GM21526 (cell line): ENCODE results near the gene NTM.

Experiments
- ATAC-seq: cut with Tn5 transposase; IDR thresholded peaks from one replicate; pipeline ENCODE4 v1.9.1; 2021; ENCODE audit warnings: moderate library complexity; ENCODE audit not compliant: unreplicated experiment, low FRiP score

The NTM gene

GRCh38 chr11:131796089-131796488 lies 425.7 kb downstream of the NTM start:
- ATAC-seq, result no peak

- no peak for ATAC-seq
Measured at GRCh38 chr11:131796541-131796940, 426.1 kb downstream of the NTM start.

GRCh38 chr11:131800452-131800851 lies 430.0 kb downstream of the NTM start:
- ATAC-seq, result no peak

- no peak for ATAC-seq
Measured at GRCh38 chr11:131802440-131803115, 432.2 kb downstream of the NTM start.

GRCh38 chr11:131807876-131808275 lies 437.5 kb downstream of the NTM start:
- ATAC-seq, result no peak

- no peak for ATAC-seq
Measured at GRCh38 chr11:131808470-131808869, 438.1 kb downstream of the NTM start.

- no peak for ATAC-seq
Measured at GRCh38 chr11:131809203-131809918, 438.9 kb downstream of the NTM start.

GRCh38 chr11:131810541-131810940 lies 440.1 kb downstream of the NTM start:
- no peak for ATAC-seq

- ATAC-seq, result no peak
Measured at GRCh38 chr11:131811383-131811782, 441.0 kb downstream of the NTM start.

GRCh38 chr11:131814108-131814507 lies 443.7 kb downstream of the NTM start:
- no peak for ATAC-seq

GRCh38 chr11:131815590-131815989 lies 445.2 kb downstream of the NTM start:
- ATAC-seq, result no peak

- ATAC-seq, result no peak
Measured at GRCh38 chr11:131816051-131816450, 445.6 kb downstream of the NTM start.

GRCh38 chr11:131817687-131818188 lies 447.3 kb downstream of the NTM start:
- no peak for ATAC-seq

- no peak for ATAC-seq
Measured at GRCh38 chr11:131819865-131820264, 449.4 kb downstream of the NTM start.

GRCh38 chr11:131822506-131822905 lies 452.1 kb downstream of the NTM start:
- no peak for ATAC-seq

- ATAC-seq, result no peak
Measured at GRCh38 chr11:131823772-131824171, 453.4 kb downstream of the NTM start.

GRCh38 chr11:131824771-131825170 lies 454.4 kb downstream of the NTM start:
- no peak for ATAC-seq

- no peak for ATAC-seq
Measured at GRCh38 chr11:131827430-131827829, 457.0 kb downstream of the NTM start.

- no peak for ATAC-seq
Measured at GRCh38 chr11:131829725-131830124, 459.3 kb downstream of the NTM start.

- ATAC-seq, result no peak
Measured at GRCh38 chr11:131832079-131832478, 461.7 kb downstream of the NTM start.

GRCh38 chr11:131833366-131833765 lies 463.0 kb downstream of the NTM start:
- ATAC-seq, result no peak

GRCh38 chr11:131837562-131837961 lies 467.1 kb downstream of the NTM start:
- no peak for ATAC-seq
